HepG2 (cell line): ENCODE measurements around the gene CCDC34. TPM values are rescaled to one million over a fixed set of nuclear protein-coding genes. Genes with fewer than 3 reads are reported as not detected.

ENCODE experiments used
- ATAC-seq: fragments of 200-7000 bp; cut with Tn5 transposase; 3 replicates; pipeline ENCODE4 v1.9.1; 2020; ENCODE audit warnings: mild to moderate bottlenecking, moderate library complexity
- BruUV-seq: library from RNA; stranded (reverse); fragments of 400-500 nt; replicated peaks from 2 replicates; lab custom pipeline; 2021; lab: Mats Ljungman, UMichigan
- CTCF ChIA-PET: fragments of 300-600 bp; formaldehyde crosslinking; extraction: SDS; loops from one replicate; lab custom pipeline; 2021; ENCODE audit warnings: low total read pairs, inconsistent platforms, low intra/inter-chr PET ratio; lab: Yijun Ruan, JAX
- POLR2A ChIA-PET: fragments of 350-600 bp; sonication (Branson Sonifier 250); formaldehyde crosslinking; loops from one replicate; lab custom pipeline; 2020; ENCODE audit warnings: antibody characterized with exemption, inconsistent platforms; lab: Yijun Ruan, JAX
- DNase-seq: peaks from one replicate; pipeline ENCODE4 v3.0.0-alpha.2; 2015; ENCODE audit warnings: low spot score
- FAIRE-seq: peaks from 3 replicates; lab custom pipeline; 2011; peaks lifted over from hg19 to GRCh38; lab: Jason Lieb, UNC
- H2AFZ ChIP-seq: one replicate; pipeline ENCODE4 v1.6.1; 2011; ENCODE audit warnings: low read length, inconsistent platforms
- H3K27ac ChIP-seq: fragments of 300-600 bp; 3 replicates; pipeline ENCODE4 v1.8.0; 2011; ENCODE audit warnings: mixed run types, mild to moderate bottlenecking, mixed read lengths, low read length, inconsistent platforms; ENCODE audit not compliant: insufficient read depth; ENCODE audit errors: extremely low read length
- H3K27me3 ChIP-seq, 2 experiments: fragments of 200-600 bp in 1 of 2; 2 replicates in 1 of 2; 3 replicates in 1 of 2; pipeline versions ENCODE4 v1.6.0 to v1.8.0; 2011; ENCODE audit warnings: low read length in 2 of 2, mild to moderate bottlenecking in 2 of 2, moderate library complexity in 2 of 2, inconsistent platforms in 1 of 2; ENCODE audit not compliant: insufficient read depth in 2 of 2, control insufficient read depth in 1 of 2
- H3K36me3 ChIP-seq, 2 experiments: fragments of 200-600 bp in 1 of 2; replicated peaks in 1 of 2; 2 replicates in 1 of 2; 3 replicates in 1 of 2; pipeline versions ENCODE4 v1.5.1 to v1.8.0; 2011; ENCODE audit warnings: low read length in 2 of 2, inconsistent platforms in 1 of 2; ENCODE audit not compliant: insufficient read depth in 2 of 2, control insufficient read depth in 1 of 2
- H3K4me1 ChIP-seq: 2 replicates; pipeline ENCODE4 v1.5.1; 2012; ENCODE audit warnings: low read length, inconsistent platforms; ENCODE audit not compliant: insufficient read depth
- H3K4me2 ChIP-seq: 2 replicates; pipeline ENCODE4 v1.6.0; 2011; ENCODE audit warnings: low read depth, low read length, inconsistent platforms
- H3K4me3 ChIP-seq, 3 experiments: fragments of 200-600 bp in 1 of 3; sonication (generic), shearing (Covaris generic) in 1 of 3; replicated peaks in 1 of 3; 2 replicates each; pipeline ENCODE4 v1.5.1; 2011 to 2016; ENCODE audit warnings: low read length in 3 of 3, inconsistent platforms in 2 of 3, low read depth in 2 of 3, mild to moderate bottlenecking in 2 of 3, control low read depth in 1 of 3, mixed read lengths in 1 of 3; ENCODE audit not compliant: insufficient read depth in 1 of 3
- H3K79me2 ChIP-seq: one replicate; pipeline ENCODE4 v1.6.1; 2011; ENCODE audit warnings: low read length, inconsistent platforms; ENCODE audit not compliant: insufficient read depth
- H3K9ac ChIP-seq: 2 replicates; pipeline ENCODE4 v1.6.0; 2011; ENCODE audit warnings: mild to moderate bottlenecking, low read depth, low read length, inconsistent platforms; ENCODE audit not compliant: insufficient read depth
- H3K9me3 ChIP-seq: 2 replicates; pipeline ENCODE4 v1.5.1; 2012; ENCODE audit warnings: mild to moderate bottlenecking, low read length
- H4K20me1 ChIP-seq: 2 replicates; pipeline ENCODE4 v1.6.0; 2011; ENCODE audit warnings: inconsistent platforms, mild to moderate bottlenecking, low read length, moderate library complexity; ENCODE audit not compliant: insufficient read depth
- CAMTA2 ChIP-seq: sonication (generic); formaldehyde crosslinking; IDR thresholded peaks from 2 replicates; pipeline ENCODE4 v1.4.0; 2020; ENCODE audit warnings: mild to moderate bottlenecking, missing genetic modification reagents, borderline replicate concordance
- SNAPC2 ChIP-seq: sonication (generic); formaldehyde crosslinking; IDR thresholded peaks from 2 replicates; pipeline ENCODE4 v1.8.1; 2022; ENCODE audit warnings: mild to moderate bottlenecking, missing genetic modification reagents
- ZBTB7B ChIP-seq: sonication (generic); formaldehyde crosslinking; IDR thresholded peaks from 2 replicates; pipeline ENCODE4 v1.4.0; 2020; ENCODE audit warnings: missing genetic modification reagents
- ZFP90 ChIP-seq: sonication (generic); formaldehyde crosslinking; IDR thresholded peaks from 2 replicates; pipeline ENCODE4 v1.8.0; 2022; ENCODE audit warnings: missing genetic modification reagents, mild to moderate bottlenecking, inconsistent platforms, borderline replicate concordance
- WGBS: methylation state at CpG from one replicate; pipeline ENCODE4 v1.1.6; 2017; ENCODE audit warnings: low lambda C conversion rate; 5-methylcytosine and 5-hydroxymethylcytosine counted together
- in situ Hi-C: cut with HindIII; loops from 2 replicates; pipeline ENCODE4 v1.10.0; 2017; ENCODE audit warnings: low pct_unique_long_range_greater_than_20kb; ENCODE audit not compliant: extremely low pct_ligation_motif_present
- intact Hi-C: fragments of 100-400 bp; cut with micrococcal nuclease; formaldehyde crosslinking; loops from one replicate; pipeline ENCODE4 v1.10.0; 2022; ENCODE audit not compliant: unreplicated experiment
- polyA plus RNA-seq, 8 experiments: library from polyadenylated mRNA; depleted of rRNA in 3 of 8; stranded (reverse) in 7 of 8; unstranded in 1 of 8; fragments of >200 nt; fragmentation: Illumina TruSeq in 4 of 8; extraction: Trizol in 4 of 8; gene quantifications; 2 replicates each; pipeline versions ENCODE4 v1.2.1 to v1.2.3, GENCODE V29; 2011 to 2016; ENCODE audit warnings: low read depth in 4 of 8, missing spikeins in 1 of 8, mixed read lengths in 1 of 8; ENCODE audit not compliant: insufficient read depth in 1 of 8
- total RNA-seq, 5 experiments: library from RNA; depleted of rRNA; stranded (reverse); fragments of >200 nt; fragmentation: Illumina TruSeq; extraction: Trizol; gene quantifications; 2 replicates each; pipeline ENCODE4 v1.2.3, GENCODE V29; 2016; ENCODE audit warnings: low read depth in 1 of 5
- TF ChIP-seq, protein P1 (sequence below): sonication (generic); formaldehyde crosslinking; IDR thresholded peaks from 2 replicates; pipeline ENCODE4 v1.5.0; 2020; ENCODE audit warnings: mild to moderate bottlenecking, missing genetic modification reagents
- TF ChIP-seq, protein P2 (sequence below): IDR thresholded peaks from 2 replicates; pipeline ENCODE4 v1.4.0; 2020; ENCODE audit warnings: mild to moderate bottlenecking, missing genetic modification reagents
- TF ChIP-seq, protein P3 (sequence below): sonication (generic); formaldehyde crosslinking; IDR thresholded peaks from 2 replicates; pipeline ENCODE4 v1.4.0; 2020; ENCODE audit warnings: mild to moderate bottlenecking, missing genetic modification reagents
- TF ChIP-seq, protein P4 (sequence below): sonication (generic); formaldehyde crosslinking; IDR thresholded peaks from 2 replicates; pipeline ENCODE4 v1.5.0; 2020; ENCODE audit warnings: mild to moderate bottlenecking, missing genetic modification reagents, moderate library complexity
- TF ChIP-seq, protein P5 (sequence below): sonication (generic); formaldehyde crosslinking; IDR thresholded peaks from 2 replicates; pipeline ENCODE4 v1.4.0; 2020; ENCODE audit warnings: mild to moderate bottlenecking, low read depth, missing genetic modification reagents
- TF ChIP-seq, protein P6 (sequence below): sonication (generic); formaldehyde crosslinking; IDR thresholded peaks from 2 replicates; pipeline ENCODE4 v1.4.0; 2020; ENCODE audit warnings: mild to moderate bottlenecking, low read depth, missing genetic modification reagents

CCDC34 gene
- total and polyA plus RNA-seq, 2 of the 13 experiments (the other 11 are each of a cell fraction or from before 2014, with no cell fraction given), result 7.6 to 34.3 TPM

DNA sequence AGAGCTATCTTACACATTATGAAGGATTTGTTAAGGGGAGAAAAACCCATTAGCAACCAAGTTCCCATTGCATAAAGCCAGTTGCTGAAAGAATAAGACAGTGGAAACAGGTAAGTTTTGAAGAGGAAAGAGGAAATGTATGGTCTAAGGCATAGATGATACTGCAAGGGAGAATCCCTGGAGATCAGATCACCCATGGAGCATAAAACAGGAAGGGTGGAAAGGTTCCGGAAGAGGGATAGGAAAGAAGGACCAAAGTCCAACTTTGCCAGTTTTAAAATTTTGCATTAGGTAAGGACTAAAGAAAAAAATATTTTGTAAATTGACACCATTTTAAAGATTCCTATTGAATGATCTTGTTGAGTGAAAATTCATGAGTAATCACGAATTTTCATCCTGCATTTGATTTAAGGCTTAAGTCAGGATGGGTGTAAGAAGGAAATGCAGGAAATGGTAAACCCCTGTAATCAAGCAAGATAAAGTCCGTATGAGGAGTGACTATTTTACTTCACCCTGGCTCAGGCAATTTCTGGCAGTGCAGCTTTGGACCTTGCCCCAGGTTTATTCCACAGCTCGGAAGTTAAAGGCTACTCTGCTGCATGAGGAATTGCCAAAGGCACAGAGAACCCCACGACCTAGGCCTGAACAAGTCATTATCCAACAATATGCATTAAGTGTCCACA, 70.9 kb downstream of the CCDC34 start:
- ATAC-seq (peak; percentile 88), FAIRE-seq (peak; percentile 71), DNase-seq (peak; percentile 42)
- H3K27me3 ChIP-seq, result no peaks in the 10 kb centered on the region
- POLR2A ChIA-PET, result interaction anchor here (1.2 kb wide), 1 partner anchor 11 kb away, joined by 3 read pairs; no protein-coding TSS in a partner anchor
- in situ Hi-C loops (loop anchor here (5.0 kb wide), 1 partner anchor 90 kb away; no protein-coding TSS in a partner anchor), intact Hi-C loops (loop anchor here (1.0 kb wide), 1 partner anchor 90 kb away; no protein-coding TSS in a partner anchor)
- peak overlapping the region in 2 of 3 experiments; percentile 14 to 32; a peak in 2 of 6 replicates for H3K4me3 ChIP-seq
- WGBS, result 6% methylated on average over 5 of the region's 5 CpGs
- H3K36me3 ChIP-seq, result no peaks in the 10 kb centered on the region
- peak overlapping the region; percentile 25 for H2AFZ ChIP-seq
- BruUV-seq, result no TSS peak
- no peak overlapping the region for H3K9ac ChIP-seq
- H3K27ac ChIP-seq, result peak overlapping the region; percentile 59
- H3K4me1 ChIP-seq, result peaks cover 56% of the 10 kb centered on the region
- no peaks in the 10 kb centered on the region for H4K20me1 ChIP-seq
- CTCF ChIA-PET, result no interaction called here
- H3K9me3 ChIP-seq, result peaks cover 11% of the 10 kb centered on the region; the same call in 1 of the 2 replicates
- peak overlapping the region; percentile 63 for H3K4me2 ChIP-seq
- H3K79me2 ChIP-seq, result no peaks in the 10 kb centered on the region
- TF ChIP-seq, protein P1, sequence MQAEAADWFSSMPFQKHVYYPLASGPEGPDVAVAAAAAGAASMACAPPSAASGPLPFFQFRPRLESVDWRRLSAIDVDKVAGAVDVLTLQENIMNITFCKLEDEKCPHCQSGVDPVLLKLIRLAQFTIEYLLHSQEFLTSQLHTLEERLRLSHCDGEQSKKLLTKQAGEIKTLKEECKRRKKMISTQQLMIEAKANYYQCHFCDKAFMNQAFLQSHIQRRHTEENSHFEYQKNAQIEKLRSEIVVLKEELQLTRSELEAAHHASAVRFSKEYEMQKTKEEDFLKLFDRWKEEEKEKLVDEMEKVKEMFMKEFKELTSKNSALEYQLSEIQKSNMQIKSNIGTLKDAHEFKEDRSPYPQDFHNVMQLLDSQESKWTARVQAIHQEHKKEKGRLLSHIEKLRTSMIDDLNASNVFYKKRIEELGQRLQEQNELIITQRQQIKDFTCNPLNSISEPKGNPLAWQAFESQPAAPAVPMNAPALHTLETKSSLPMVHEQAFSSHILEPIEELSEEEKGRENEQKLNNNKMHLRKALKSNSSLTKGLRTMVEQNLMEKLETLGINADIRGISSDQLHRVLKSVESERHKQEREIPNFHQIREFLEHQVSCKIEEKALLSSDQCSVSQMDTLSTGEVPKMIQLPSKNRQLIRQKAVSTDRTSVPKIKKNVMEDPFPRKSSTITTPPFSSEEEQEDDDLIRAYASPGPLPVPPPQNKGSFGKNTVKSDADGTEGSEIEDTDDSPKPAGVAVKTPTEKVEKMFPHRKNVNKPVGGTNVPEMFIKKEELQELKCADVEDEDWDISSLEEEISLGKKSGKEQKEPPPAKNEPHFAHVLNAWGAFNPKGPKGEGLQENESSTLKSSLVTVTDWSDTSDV (CRISPR knock-in tag), result no peak
- TF ChIP-seq, protein P2, sequence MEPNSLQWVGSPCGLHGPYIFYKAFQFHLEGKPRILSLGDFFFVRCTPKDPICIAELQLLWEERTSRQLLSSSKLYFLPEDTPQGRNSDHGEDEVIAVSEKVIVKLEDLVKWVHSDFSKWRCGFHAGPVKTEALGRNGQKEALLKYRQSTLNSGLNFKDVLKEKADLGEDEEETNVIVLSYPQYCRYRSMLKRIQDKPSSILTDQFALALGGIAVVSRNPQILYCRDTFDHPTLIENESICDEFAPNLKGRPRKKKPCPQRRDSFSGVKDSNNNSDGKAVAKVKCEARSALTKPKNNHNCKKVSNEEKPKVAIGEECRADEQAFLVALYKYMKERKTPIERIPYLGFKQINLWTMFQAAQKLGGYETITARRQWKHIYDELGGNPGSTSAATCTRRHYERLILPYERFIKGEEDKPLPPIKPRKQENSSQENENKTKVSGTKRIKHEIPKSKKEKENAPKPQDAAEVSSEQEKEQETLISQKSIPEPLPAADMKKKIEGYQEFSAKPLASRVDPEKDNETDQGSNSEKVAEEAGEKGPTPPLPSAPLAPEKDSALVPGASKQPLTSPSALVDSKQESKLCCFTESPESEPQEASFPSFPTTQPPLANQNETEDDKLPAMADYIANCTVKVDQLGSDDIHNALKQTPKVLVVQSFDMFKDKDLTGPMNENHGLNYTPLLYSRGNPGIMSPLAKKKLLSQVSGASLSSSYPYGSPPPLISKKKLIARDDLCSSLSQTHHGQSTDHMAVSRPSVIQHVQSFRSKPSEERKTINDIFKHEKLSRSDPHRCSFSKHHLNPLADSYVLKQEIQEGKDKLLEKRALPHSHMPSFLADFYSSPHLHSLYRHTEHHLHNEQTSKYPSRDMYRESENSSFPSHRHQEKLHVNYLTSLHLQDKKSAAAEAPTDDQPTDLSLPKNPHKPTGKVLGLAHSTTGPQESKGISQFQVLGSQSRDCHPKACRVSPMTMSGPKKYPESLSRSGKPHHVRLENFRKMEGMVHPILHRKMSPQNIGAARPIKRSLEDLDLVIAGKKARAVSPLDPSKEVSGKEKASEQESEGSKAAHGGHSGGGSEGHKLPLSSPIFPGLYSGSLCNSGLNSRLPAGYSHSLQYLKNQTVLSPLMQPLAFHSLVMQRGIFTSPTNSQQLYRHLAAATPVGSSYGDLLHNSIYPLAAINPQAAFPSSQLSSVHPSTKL, result peak; percentile 12; the same call in 1 of the 2 replicates
- TF ChIP-seq ZFP90 (CRISPR knock-in tag) (no peak), SNAPC2 (CRISPR knock-in tag) (no peak), ZBTB7B (no peak), CAMTA2 (CRISPR knock-in tag) (no peak)
- TF ChIP-seq, protein P3, sequence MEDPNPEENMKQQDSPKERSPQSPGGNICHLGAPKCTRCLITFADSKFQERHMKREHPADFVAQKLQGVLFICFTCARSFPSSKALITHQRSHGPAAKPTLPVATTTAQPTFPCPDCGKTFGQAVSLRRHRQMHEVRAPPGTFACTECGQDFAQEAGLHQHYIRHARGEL (CRISPR knock-in tag), result no peak
- TF ChIP-seq, protein P4, sequence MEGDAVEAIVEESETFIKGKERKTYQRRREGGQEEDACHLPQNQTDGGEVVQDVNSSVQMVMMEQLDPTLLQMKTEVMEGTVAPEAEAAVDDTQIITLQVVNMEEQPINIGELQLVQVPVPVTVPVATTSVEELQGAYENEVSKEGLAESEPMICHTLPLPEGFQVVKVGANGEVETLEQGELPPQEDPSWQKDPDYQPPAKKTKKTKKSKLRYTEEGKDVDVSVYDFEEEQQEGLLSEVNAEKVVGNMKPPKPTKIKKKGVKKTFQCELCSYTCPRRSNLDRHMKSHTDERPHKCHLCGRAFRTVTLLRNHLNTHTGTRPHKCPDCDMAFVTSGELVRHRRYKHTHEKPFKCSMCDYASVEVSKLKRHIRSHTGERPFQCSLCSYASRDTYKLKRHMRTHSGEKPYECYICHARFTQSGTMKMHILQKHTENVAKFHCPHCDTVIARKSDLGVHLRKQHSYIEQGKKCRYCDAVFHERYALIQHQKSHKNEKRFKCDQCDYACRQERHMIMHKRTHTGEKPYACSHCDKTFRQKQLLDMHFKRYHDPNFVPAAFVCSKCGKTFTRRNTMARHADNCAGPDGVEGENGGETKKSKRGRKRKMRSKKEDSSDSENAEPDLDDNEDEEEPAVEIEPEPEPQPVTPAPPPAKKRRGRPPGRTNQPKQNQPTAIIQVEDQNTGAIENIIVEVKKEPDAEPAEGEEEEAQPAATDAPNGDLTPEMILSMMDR (CRISPR knock-in tag), result no peak
- TF ChIP-seq, protein P5, sequence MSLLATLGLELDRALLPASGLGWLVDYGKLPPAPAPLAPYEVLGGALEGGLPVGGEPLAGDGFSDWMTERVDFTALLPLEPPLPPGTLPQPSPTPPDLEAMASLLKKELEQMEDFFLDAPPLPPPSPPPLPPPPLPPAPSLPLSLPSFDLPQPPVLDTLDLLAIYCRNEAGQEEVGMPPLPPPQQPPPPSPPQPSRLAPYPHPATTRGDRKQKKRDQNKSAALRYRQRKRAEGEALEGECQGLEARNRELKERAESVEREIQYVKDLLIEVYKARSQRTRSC (CRISPR knock-in tag), result no peak
- TF ChIP-seq, protein P6, sequence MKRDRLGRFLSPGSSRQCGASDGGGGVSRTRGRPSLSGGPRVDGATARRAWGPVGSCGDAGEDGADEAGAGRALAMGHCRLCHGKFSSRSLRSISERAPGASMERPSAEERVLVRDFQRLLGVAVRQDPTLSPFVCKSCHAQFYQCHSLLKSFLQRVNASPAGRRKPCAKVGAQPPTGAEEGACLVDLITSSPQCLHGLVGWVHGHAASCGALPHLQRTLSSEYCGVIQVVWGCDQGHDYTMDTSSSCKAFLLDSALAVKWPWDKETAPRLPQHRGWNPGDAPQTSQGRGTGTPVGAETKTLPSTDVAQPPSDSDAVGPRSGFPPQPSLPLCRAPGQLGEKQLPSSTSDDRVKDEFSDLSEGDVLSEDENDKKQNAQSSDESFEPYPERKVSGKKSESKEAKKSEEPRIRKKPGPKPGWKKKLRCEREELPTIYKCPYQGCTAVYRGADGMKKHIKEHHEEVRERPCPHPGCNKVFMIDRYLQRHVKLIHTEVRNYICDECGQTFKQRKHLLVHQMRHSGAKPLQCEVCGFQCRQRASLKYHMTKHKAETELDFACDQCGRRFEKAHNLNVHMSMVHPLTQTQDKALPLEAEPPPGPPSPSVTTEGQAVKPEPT (CRISPR knock-in tag), result no peak
